H9 (cell line): ENCODE data around the gene TPX2. TPM values are rescaled to one million over a fixed set of nuclear protein-coding genes. Genes with fewer than 3 reads are reported as not detected.

Experiments
- DNase-seq: peaks from one replicate; pipeline ENCODE4 v3.0.0-alpha.2; 2017
- H2AFZ ChIP-seq: one replicate; pipeline ENCODE4 v1.6.1; 2013; ENCODE audit warnings: mild to moderate bottlenecking, low read length, control low read depth, moderate library complexity
- H2AK5ac ChIP-seq: 2 replicates; pipeline ENCODE4 v1.6.1; 2013; ENCODE audit warnings: low read length, control low read depth, mixed read lengths; ENCODE audit not compliant: insufficient read length
- H2BK120ac ChIP-seq: one replicate; pipeline ENCODE4 v1.6.1; 2013; ENCODE audit warnings: low read depth, mild to moderate bottlenecking, low read length, control low read depth, inconsistent platforms; ENCODE audit not compliant: poor library complexity, severe bottlenecking
- H2BK12ac ChIP-seq: 2 replicates; pipeline ENCODE4 v1.6.1; 2013; ENCODE audit warnings: low read length, control low read depth, mixed read lengths, low read depth; ENCODE audit not compliant: insufficient read length
- H2BK15ac ChIP-seq: 2 replicates; pipeline ENCODE4 v1.6.1; 2013; ENCODE audit warnings: low read depth, low read length, control low read depth
- H2BK20ac ChIP-seq: one replicate; pipeline ENCODE4 v1.6.1; 2013; ENCODE audit warnings: low read depth, mild to moderate bottlenecking, low read length, control low read depth, inconsistent platforms; ENCODE audit not compliant: poor library complexity, severe bottlenecking
- H2BK5ac ChIP-seq: 2 replicates; pipeline ENCODE4 v1.6.1; 2013; ENCODE audit warnings: low read length, control low read depth, mixed read lengths; ENCODE audit not compliant: insufficient read length
- H3K14ac ChIP-seq: 2 replicates; pipeline ENCODE4 v1.6.1; 2013; ENCODE audit warnings: low read length, control low read depth; ENCODE audit not compliant: insufficient read depth
- H3K18ac ChIP-seq: 2 replicates; pipeline ENCODE4 v1.6.1; 2013; ENCODE audit warnings: low read depth, mild to moderate bottlenecking, mixed read lengths, low read length, control low read depth; ENCODE audit not compliant: insufficient read length
- H3K23ac ChIP-seq: 2 replicates; pipeline ENCODE4 v1.6.1; 2013; ENCODE audit warnings: low read length, control low read depth, mixed read lengths, low read depth; ENCODE audit not compliant: insufficient read length
- H3K23me2 ChIP-seq: 2 replicates; pipeline ENCODE4 v1.6.1; 2013; ENCODE audit warnings: low read depth, mild to moderate bottlenecking, mixed read lengths, low read length, control low read depth; ENCODE audit not compliant: insufficient read length, poor library complexity, severe bottlenecking
- H3K27ac ChIP-seq: 2 replicates; pipeline ENCODE4 v1.5.1; 2013; ENCODE audit warnings: low read length, control low read depth, mixed read lengths, low read depth; ENCODE audit not compliant: insufficient read length
- H3K27me3 ChIP-seq: 2 replicates; pipeline ENCODE4 v1.6.1; 2013; ENCODE audit warnings: low read length, control low read depth, inconsistent platforms; ENCODE audit not compliant: insufficient read depth
- H3K4ac ChIP-seq: 2 replicates; pipeline ENCODE4 v1.6.1; 2013; ENCODE audit warnings: low read depth, mild to moderate bottlenecking, control low read depth, inconsistent platforms, low read length, moderate library complexity
- H3K4me1 ChIP-seq: 2 replicates; pipeline ENCODE4 v1.6.1; 2013; ENCODE audit warnings: low read length, control low read depth, inconsistent platforms; ENCODE audit not compliant: insufficient read depth
- H3K4me2 ChIP-seq: 2 replicates; pipeline ENCODE4 v1.6.1; 2013; ENCODE audit warnings: low read length, control low read depth, mixed read lengths; ENCODE audit not compliant: insufficient read length, insufficient read depth
- H3K56ac ChIP-seq: 2 replicates; pipeline ENCODE4 v1.6.1; 2013; ENCODE audit warnings: low read depth, mild to moderate bottlenecking, mixed read lengths, low read length, control low read depth; ENCODE audit not compliant: insufficient read length
- H3K79me1 ChIP-seq: 2 replicates; pipeline ENCODE4 v1.6.1; 2013; ENCODE audit warnings: low read depth, mild to moderate bottlenecking, moderate library complexity, low read length, control low read depth, inconsistent platforms; ENCODE audit not compliant: insufficient read depth, poor library complexity, severe bottlenecking
- H3K79me2 ChIP-seq: 2 replicates; pipeline ENCODE4 v1.6.1; 2013; ENCODE audit warnings: low read length, control low read depth, inconsistent platforms; ENCODE audit not compliant: insufficient read depth
- H3K9ac ChIP-seq: 2 replicates; pipeline ENCODE4 v1.6.1; 2013; ENCODE audit warnings: low read length, control low read depth, mixed read lengths; ENCODE audit not compliant: insufficient read length; ENCODE audit errors: extremely low read depth
- H3K9me3 ChIP-seq: one replicate; pipeline ENCODE4 v1.6.1; 2013; ENCODE audit warnings: low read depth, low read length, inconsistent platforms; ENCODE audit not compliant: control insufficient read depth
- H3T11ph ChIP-seq: one replicate; pipeline ENCODE4 v1.6.1; 2013; ENCODE audit warnings: mild to moderate bottlenecking, low read length, control low read depth, inconsistent platforms
- H4K20me1 ChIP-seq: one replicate; pipeline ENCODE4 v1.6.1; 2013; ENCODE audit not compliant: control insufficient read depth, insufficient read length, insufficient read depth
- H4K5ac ChIP-seq: 2 replicates; pipeline ENCODE4 v1.6.1; 2013; ENCODE audit warnings: low read depth, mild to moderate bottlenecking, mixed read lengths, low read length, control low read depth; ENCODE audit not compliant: insufficient read length
- H4K8ac ChIP-seq: replicated peaks from 2 replicates; pipeline ENCODE4 v1.6.1; 2013; ENCODE audit warnings: low read length, control low read depth, mixed read lengths, low read depth; ENCODE audit not compliant: insufficient read length
- H4K91ac ChIP-seq: 2 replicates; pipeline ENCODE4 v1.6.1; 2013; ENCODE audit warnings: low read depth, mild to moderate bottlenecking, moderate library complexity, mixed read lengths, low read length, control low read depth; ENCODE audit not compliant: insufficient read length
- H3K27ac Mint-ChIP-seq, 3 experiments: 2 replicates in 2 of 3; 3 replicates in 1 of 3; pipeline ENCODE4 v1.8.0; 2020 to 2021; ENCODE audit warnings: mixed read lengths in 3 of 3, mild to moderate bottlenecking in 1 of 3, moderate library complexity in 1 of 3
- H3K27me3 Mint-ChIP-seq: 2 replicates; pipeline ENCODE4 v1.8.0; 2021; ENCODE audit warnings: low read depth, mild to moderate bottlenecking, moderate library complexity, mixed read lengths
- H3K36me3 Mint-ChIP-seq, 3 experiments: 2 replicates in 2 of 3; 3 replicates in 1 of 3; pipeline ENCODE4 v1.8.0; 2020 to 2021; ENCODE audit warnings: low read depth in 3 of 3, mixed read lengths in 3 of 3; ENCODE audit not compliant: insufficient read depth in 1 of 3
- H3K4me1 Mint-ChIP-seq, 2 experiments: 2 replicates each; pipeline ENCODE4 v1.8.0; 2020; ENCODE audit warnings: mixed read lengths in 2 of 2
- H3K4me3 Mint-ChIP-seq, 2 experiments: 2 replicates in 1 of 2; 3 replicates in 1 of 2; pipeline ENCODE4 v1.8.0; 2020 to 2021; ENCODE audit warnings: mild to moderate bottlenecking in 2 of 2, mixed read lengths in 2 of 2, moderate library complexity in 1 of 2
- H3K9me3 Mint-ChIP-seq, 2 experiments: 2 replicates in 1 of 2; 3 replicates in 1 of 2; pipeline ENCODE4 v1.8.0; 2020; ENCODE audit warnings: mild to moderate bottlenecking in 2 of 2, mixed read lengths in 2 of 2, moderate library complexity in 1 of 2
- CTCF ChIP-seq: fragments of 200-600 bp; sonication (generic); conservative IDR thresholded peaks from 3 replicates; pipeline ENCODE4 v1.8.0; 2021; ENCODE audit warnings: antibody characterized with exemption, mild to moderate bottlenecking
- WGBS: extraction: QIAGEN DNeasy Blood & Tissue Kit; methylation state at CpG from one replicate; pipeline ENCODE4 v1.1.7; 2013; ENCODE audit warnings: missing lambda C conversion rate, low lambda C conversion rate, mixed read lengths; ENCODE audit not compliant: insufficient read length; ENCODE audit errors: extremely low coverage; 5-methylcytosine and 5-hydroxymethylcytosine counted together
- total RNA-seq: library from RNA; stranded (reverse); gene quantifications from 2 replicates; pipeline ENCODE4 v1.2.1, GENCODE V29; 2021

TPX2 gene
- total RNA-seq, 1 experiment from 2014 or later, result 161 TPM

- Histone ChIP-seq H4K91ac (no peak overlapping the region), H2BK120ac (no peak overlapping the region), H3T11ph (no peak overlapping the region), H3K56ac (no peak overlapping the region), H3K4ac (no peak overlapping the region), H2BK12ac (no peak overlapping the region), H3K18ac (no peak overlapping the region), H2AFZ (no peak overlapping the region), H3K23ac (no peak overlapping the region), H3K79me2 (no peaks in the 10 kb centered on the region), H4K8ac (no peak overlapping the region), H4K5ac (no peak overlapping the region), H4K20me1 (no peaks in the 10 kb centered on the region), H2BK5ac (no peak overlapping the region), H2BK15ac (no peak overlapping the region), H3K9ac (no peak overlapping the region), H3K23me2 (no peaks in the 10 kb centered on the region), H3K4me2 (no peak overlapping the region), H3K27me3 (no peaks in the 10 kb centered on the region), H3K14ac (no peak overlapping the region), H3K27ac (no peak overlapping the region), H3K9me3 (no peaks in the 10 kb centered on the region), H2AK5ac (no peak overlapping the region), H3K79me1 (no peaks in the 10 kb centered on the region), H3K4me1 (no peaks in the 10 kb centered on the region; the same call in 1 of the 2 replicates), H2BK20ac (no peak overlapping the region)
- Mint-ChIP-seq H3K4me3 (no peak overlapping the region), H3K27ac (no peak overlapping the region), H3K4me1 (peaks cover 34 to 35% of the 10 kb centered on the region in 2 experiments), H3K9me3 (no peaks in the 10 kb centered on the region), H3K27me3 (peaks cover 2% of the 10 kb centered on the region), H3K36me3 (no peaks in the 10 kb centered on the region)
- TF ChIP-seq CTCF, result no peak
- WGBS, result no CpG with 5 or more reads among the region's 3 CpGs
- no peak for DNase-seq
Measured at GRCh38 chr20:31837896-31838397, 98.9 kb downstream of the TPX2 start.
